ENCODE measurements around the gene BDP1.

BDP1 gene

GRCh38 chr5:71456362-71456743, 902 bp downstream of the BDP1 start:
- Histone ChIP-seq H3K4me3 (ENCODE audit: low read depth in 1 of 2, low read length in 2 of 2) (peak overlapping the region; percentile 97 to 100), H4K20me1 (ENCODE audit: insufficient read depth, low read length) (peaks cover 8% of the 10 kb centered on the region; the same call in 1 of the 2 replicates), H3K9ac (ENCODE audit: low read depth, low read length) (peak overlapping the region; percentile 94), H3K36me3 (ENCODE audit: insufficient read depth, low read length) (peaks cover 35% of the 10 kb centered on the region), H3K27me3 (ENCODE audit: insufficient read depth, low read length, poor library complexity) (no peaks in the 10 kb centered on the region), H3K27ac (ENCODE audit: low read length) (peak overlapping the region; percentile 82), H2AFZ (ENCODE audit: low read depth, low read length) (peak overlapping the region; percentile 98), H3K4me2 (ENCODE audit: insufficient read depth, low read length) (peak overlapping the region; percentile 83), H3K79me2 (ENCODE audit: insufficient read depth, low read length) (peaks cover 48% of the 10 kb centered on the region), H3K9me3 (ENCODE audit: insufficient read depth, low read length, severe bottlenecking) (no peaks in the 10 kb centered on the region), H3K4me1 (ENCODE audit: insufficient read depth, low read length) (peaks cover 23% of the 10 kb centered on the region)
- ATAC-seq (ENCODE audit: insufficient read depth, low read depth): no peak
- DNase-seq: no peak
- TF ChIP-seq EZH2 (IDR thresholded peaks at IDR 0.05; ENCODE audit: borderline replicate concordance, low read depth, low read length, severe bottlenecking) (no peak), CTCF (IDR thresholded peaks at IDR 0.05; ENCODE audit: borderline replicate concordance, extremely low read depth, low read length, poor library complexity, severe bottlenecking) (no peak)

DNA sequence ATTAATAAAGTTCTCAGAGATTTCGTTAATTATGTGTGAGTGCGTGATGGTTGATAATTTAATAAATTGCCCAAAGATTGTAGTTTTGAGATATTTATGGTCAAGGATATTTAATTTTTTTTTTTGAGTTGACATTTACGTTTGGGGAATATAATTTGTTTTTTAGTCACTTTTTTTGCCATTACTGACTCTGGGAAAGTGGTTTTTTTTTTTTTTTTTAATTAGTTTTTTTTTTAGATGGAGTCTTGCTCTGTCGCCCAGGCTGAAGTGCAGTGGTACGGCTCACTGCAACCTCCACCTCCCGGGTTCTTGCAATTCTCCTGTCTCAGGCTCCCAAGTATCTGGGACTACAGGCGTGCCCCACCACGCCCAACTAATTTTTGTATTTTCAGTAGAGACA, 1.7 kb downstream of the BDP1 start:
- H3K27ac ChIP-seq (ENCODE audit: low read length): no peak overlapping the region
- H3K36me3 ChIP-seq (ENCODE audit: insufficient read depth, low read length): peaks cover 42% of the 10 kb centered on the region
- ATAC-seq (ENCODE audit: insufficient read depth, low read depth) (no peak), DNase-seq (no peak)
- TF ChIP-seq EZH2 (IDR thresholded peaks at IDR 0.05; ENCODE audit: borderline replicate concordance, low read depth, low read length, severe bottlenecking) (no peak), CTCF (IDR thresholded peaks at IDR 0.05; ENCODE audit: borderline replicate concordance, extremely low read depth, low read length, poor library complexity, severe bottlenecking) (no peak)
- peaks cover 49% of the 10 kb centered on the region for H3K79me2 ChIP-seq (ENCODE audit: insufficient read depth, low read length)
- H3K9ac ChIP-seq (ENCODE audit: low read depth, low read length): peak overlapping the region; percentile 94
- H3K4me1 ChIP-seq (ENCODE audit: insufficient read depth, low read length): peaks cover 23% of the 10 kb centered on the region
- peak overlapping the region; percentile 97 to 100; a peak in 3 of 4 replicates for H3K4me3 ChIP-seq (ENCODE audit: low read depth in 1 of 2, low read length in 2 of 2)
- no peak overlapping the region for H2AFZ ChIP-seq (ENCODE audit: low read depth, low read length)
- H3K4me2 ChIP-seq (ENCODE audit: insufficient read depth, low read length): peak overlapping the region; percentile 83
- peaks cover 8% of the 10 kb centered on the region; the same call in 1 of the 2 replicates for H4K20me1 ChIP-seq (ENCODE audit: insufficient read depth, low read length)
- no peaks in the 10 kb centered on the region for H3K27me3 ChIP-seq (ENCODE audit: insufficient read depth, low read length, poor library complexity)
- H3K9me3 ChIP-seq (ENCODE audit: insufficient read depth, low read length, severe bottlenecking): no peaks in the 10 kb centered on the region

DNA sequence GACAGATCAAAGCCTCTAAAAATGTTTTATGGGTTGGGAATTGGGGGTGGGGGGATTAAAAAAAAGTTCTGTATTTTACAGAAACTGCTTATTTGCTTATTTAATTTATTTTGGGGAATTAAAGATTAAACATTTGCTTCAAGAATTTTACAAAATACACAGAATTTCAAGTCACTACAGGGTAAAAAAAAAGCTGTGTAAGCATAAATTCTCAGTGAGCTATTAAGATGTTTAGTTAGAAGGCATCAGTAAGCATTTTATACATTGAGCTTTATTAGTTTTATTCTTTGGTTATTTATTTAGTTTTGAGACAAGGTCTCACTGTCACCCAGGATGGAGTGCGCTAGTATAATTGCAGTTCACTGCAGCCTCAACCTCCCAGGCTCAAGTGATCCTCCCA, 5.2 kb downstream of the BDP1 start:
- H3K27ac ChIP-seq (ENCODE audit: low read length): no peak overlapping the region
- TF ChIP-seq CTCF (IDR thresholded peaks at IDR 0.05; ENCODE audit: borderline replicate concordance, extremely low read depth, low read length, poor library complexity, severe bottlenecking) (no peak), EZH2 (IDR thresholded peaks at IDR 0.05; ENCODE audit: borderline replicate concordance, low read depth, low read length, severe bottlenecking) (no peak)
- no peaks in the 10 kb centered on the region for H3K27me3 ChIP-seq (ENCODE audit: insufficient read depth, low read length, poor library complexity)
- H3K9me3 ChIP-seq (ENCODE audit: insufficient read depth, low read length, severe bottlenecking): no peaks in the 10 kb centered on the region
- peaks cover 46% of the 10 kb centered on the region for H3K79me2 ChIP-seq (ENCODE audit: insufficient read depth, low read length)
- H3K4me3 ChIP-seq (ENCODE audit: low read depth in 1 of 2, low read length in 2 of 2): no peak overlapping the region
- no peak overlapping the region for H3K4me2 ChIP-seq (ENCODE audit: insufficient read depth, low read length)
- H4K20me1 ChIP-seq (ENCODE audit: insufficient read depth, low read length): peaks cover 8% of the 10 kb centered on the region; the same call in 1 of the 2 replicates
- H3K36me3 ChIP-seq (ENCODE audit: insufficient read depth, low read length): peaks cover 74% of the 10 kb centered on the region
- no peak for DNase-seq
- no peak for ATAC-seq (ENCODE audit: insufficient read depth, low read depth)
- H2AFZ ChIP-seq (ENCODE audit: low read depth, low read length): no peak overlapping the region
- H3K9ac ChIP-seq (ENCODE audit: low read depth, low read length): no peak overlapping the region
- H3K4me1 ChIP-seq (ENCODE audit: insufficient read depth, low read length): peaks cover 16% of the 10 kb centered on the region

DNA sequence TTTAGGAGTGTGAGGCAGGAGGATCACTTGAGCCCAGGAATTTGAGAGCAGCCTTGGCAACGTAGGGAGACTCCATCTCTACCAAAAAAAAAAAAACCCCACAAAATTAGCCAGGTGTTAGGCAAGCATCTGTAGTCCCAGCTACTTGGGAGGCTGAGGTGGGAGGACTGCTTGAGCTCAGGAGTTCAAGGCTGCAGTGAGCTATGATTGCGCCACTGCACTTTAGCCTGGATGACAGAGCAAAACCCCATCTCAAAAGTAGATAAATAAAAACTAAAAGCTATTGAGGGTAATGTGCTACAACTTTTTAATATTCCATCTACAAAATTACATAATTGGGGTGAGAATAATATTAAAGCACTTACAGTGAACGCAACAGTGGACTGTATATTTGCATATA, 5.9 kb downstream of the BDP1 start:
- Histone ChIP-seq H3K36me3 (ENCODE audit: insufficient read depth, low read length) (peaks cover 77% of the 10 kb centered on the region), H3K4me2 (ENCODE audit: insufficient read depth, low read length) (no peak overlapping the region), H3K4me3 (ENCODE audit: low read depth in 1 of 2, low read length in 2 of 2) (no peak overlapping the region), H3K27me3 (ENCODE audit: insufficient read depth, low read length, poor library complexity) (no peaks in the 10 kb centered on the region), H3K9me3 (ENCODE audit: insufficient read depth, low read length, severe bottlenecking) (no peaks in the 10 kb centered on the region), H3K9ac (ENCODE audit: low read depth, low read length) (no peak overlapping the region), H3K27ac (ENCODE audit: low read length) (no peak overlapping the region), H4K20me1 (ENCODE audit: insufficient read depth, low read length) (peaks cover 8% of the 10 kb centered on the region; the same call in 1 of the 2 replicates), H3K4me1 (ENCODE audit: insufficient read depth, low read length) (peaks cover 16% of the 10 kb centered on the region), H2AFZ (ENCODE audit: low read depth, low read length) (no peak overlapping the region), H3K79me2 (ENCODE audit: insufficient read depth, low read length) (peaks cover 39% of the 10 kb centered on the region)
- DNase-seq: no peak
- no peak for TF ChIP-seq CTCF (IDR thresholded peaks at IDR 0.05; ENCODE audit: borderline replicate concordance, extremely low read depth, low read length, poor library complexity, severe bottlenecking)
- no peak for TF ChIP-seq EZH2 (IDR thresholded peaks at IDR 0.05; ENCODE audit: borderline replicate concordance, low read depth, low read length, severe bottlenecking)
- no peak for ATAC-seq (ENCODE audit: insufficient read depth, low read depth)
